ENCODE data around the gene FRMD3.

DNA sequence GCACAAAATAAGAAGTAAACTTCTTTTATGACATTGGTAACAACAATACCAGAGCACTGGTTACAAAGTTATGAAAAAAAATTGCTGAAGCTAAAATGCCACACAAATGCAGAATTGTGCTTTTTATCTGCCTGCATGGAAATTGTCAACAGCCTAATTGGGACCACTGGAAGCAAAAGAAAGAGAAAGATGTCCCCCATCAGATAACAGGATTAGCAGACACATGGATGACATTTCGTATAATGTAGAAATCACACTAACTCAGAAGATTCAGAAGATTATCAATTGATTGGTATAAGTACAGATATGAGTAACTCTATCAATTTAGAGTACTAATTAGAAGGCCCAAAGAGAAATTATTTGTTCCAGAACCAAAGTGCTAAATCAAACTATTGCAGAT, 19.1 kb upstream of the FRMD3 start:
- TF ChIP-seq, protein P1, sequence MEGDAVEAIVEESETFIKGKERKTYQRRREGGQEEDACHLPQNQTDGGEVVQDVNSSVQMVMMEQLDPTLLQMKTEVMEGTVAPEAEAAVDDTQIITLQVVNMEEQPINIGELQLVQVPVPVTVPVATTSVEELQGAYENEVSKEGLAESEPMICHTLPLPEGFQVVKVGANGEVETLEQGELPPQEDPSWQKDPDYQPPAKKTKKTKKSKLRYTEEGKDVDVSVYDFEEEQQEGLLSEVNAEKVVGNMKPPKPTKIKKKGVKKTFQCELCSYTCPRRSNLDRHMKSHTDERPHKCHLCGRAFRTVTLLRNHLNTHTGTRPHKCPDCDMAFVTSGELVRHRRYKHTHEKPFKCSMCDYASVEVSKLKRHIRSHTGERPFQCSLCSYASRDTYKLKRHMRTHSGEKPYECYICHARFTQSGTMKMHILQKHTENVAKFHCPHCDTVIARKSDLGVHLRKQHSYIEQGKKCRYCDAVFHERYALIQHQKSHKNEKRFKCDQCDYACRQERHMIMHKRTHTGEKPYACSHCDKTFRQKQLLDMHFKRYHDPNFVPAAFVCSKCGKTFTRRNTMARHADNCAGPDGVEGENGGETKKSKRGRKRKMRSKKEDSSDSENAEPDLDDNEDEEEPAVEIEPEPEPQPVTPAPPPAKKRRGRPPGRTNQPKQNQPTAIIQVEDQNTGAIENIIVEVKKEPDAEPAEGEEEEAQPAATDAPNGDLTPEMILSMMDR (IDR thresholded peaks at IDR 0.05; ENCODE audit: low read depth, low read length), result no peak
- TF ChIP-seq MYC (IDR thresholded peaks at IDR 0.05; ENCODE audit: low read depth, low read length) (no peak), POLR2A (IDR thresholded peaks at IDR 0.05; ENCODE audit: extremely low read depth, insufficient read length) (no peak)

All from NB4 (cell line).